Measurements from ENCODE around the gene GRK3. TPM values are rescaled to one million over a fixed set of nuclear protein-coding genes. Genes with fewer than 3 reads are reported as not detected.

The GRK3 gene
- total RNA-seq, 4 donors from 2014 or later, result 0.64 to 5.3 (median 2.8) TPM

DNA sequence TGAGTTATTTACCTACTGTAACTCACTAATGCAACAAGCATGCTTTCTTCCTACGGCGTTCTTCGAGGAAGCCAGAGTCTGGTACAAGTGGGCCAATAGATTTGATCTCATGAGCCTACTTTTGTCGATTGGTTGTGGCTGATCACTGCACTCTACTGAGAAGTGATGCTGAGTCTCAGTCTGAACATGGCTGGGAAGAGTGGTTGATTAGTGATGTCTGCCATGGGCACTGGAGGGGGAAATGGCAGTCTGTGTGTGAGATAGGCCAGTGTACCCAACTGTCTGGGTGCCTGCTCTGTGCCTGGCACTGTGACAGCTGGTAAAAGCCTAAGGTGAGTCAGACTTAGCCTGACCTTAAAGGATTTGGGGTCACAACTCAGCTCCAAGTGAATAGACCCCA is 205.9 kb downstream of the GRK3 start:
- no peaks in the 10 kb centered on the region for H3K4me1 ChIP-seq
- H3K9me3 ChIP-seq, result peaks cover 0 to 19% (median 11%) of the 10 kb centered on the region in 3 donors
- H3K27me3 ChIP-seq, result no peaks in the 10 kb centered on the region
- no peak overlapping the region for H3K4me3 ChIP-seq
- intact Hi-C loops (cut with DNase I), result loop anchor here (5.0 kb wide), 1 partner anchor 308 kb away; no protein-coding TSS in a partner anchor
- H3K36me3 ChIP-seq, result no peaks in the 10 kb centered on the region
- WGBS, 2 donors, result 92 to 93% methylated on average over 4 of the region's 4 CpGs
- no peak for DNase-seq
- no peak for TF ChIP-seq POLR2A (IDR thresholded peaks at IDR 0.05)
- TF ChIP-seq, protein P1, sequence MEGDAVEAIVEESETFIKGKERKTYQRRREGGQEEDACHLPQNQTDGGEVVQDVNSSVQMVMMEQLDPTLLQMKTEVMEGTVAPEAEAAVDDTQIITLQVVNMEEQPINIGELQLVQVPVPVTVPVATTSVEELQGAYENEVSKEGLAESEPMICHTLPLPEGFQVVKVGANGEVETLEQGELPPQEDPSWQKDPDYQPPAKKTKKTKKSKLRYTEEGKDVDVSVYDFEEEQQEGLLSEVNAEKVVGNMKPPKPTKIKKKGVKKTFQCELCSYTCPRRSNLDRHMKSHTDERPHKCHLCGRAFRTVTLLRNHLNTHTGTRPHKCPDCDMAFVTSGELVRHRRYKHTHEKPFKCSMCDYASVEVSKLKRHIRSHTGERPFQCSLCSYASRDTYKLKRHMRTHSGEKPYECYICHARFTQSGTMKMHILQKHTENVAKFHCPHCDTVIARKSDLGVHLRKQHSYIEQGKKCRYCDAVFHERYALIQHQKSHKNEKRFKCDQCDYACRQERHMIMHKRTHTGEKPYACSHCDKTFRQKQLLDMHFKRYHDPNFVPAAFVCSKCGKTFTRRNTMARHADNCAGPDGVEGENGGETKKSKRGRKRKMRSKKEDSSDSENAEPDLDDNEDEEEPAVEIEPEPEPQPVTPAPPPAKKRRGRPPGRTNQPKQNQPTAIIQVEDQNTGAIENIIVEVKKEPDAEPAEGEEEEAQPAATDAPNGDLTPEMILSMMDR (IDR thresholded peaks at IDR 0.05), result no peak
- no peak overlapping the region for H3K27ac ChIP-seq

DNA sequence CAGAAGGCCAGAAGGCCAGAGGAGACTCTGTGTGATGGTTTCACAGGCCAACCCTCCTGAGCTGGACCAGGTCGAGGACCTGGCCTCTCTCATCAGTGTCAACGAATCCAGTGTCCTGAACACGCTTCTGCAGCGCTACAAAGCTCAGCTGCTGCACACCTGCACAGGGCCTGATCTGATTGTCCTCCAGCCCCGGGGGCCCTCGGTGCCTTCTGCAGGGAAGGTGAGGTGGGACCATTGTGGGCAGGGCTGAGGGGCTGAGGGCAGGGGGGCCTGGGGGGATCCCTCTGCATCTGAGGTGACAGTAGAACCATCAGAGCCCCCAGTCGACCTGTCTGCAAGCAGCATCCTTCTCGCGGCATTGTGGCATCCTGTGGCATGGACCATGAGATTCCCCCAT is 207.8 kb downstream of the GRK3 start:
- no peaks in the 10 kb centered on the region for H3K9me3 ChIP-seq
- no peak for TF ChIP-seq POLR2A (IDR thresholded peaks at IDR 0.05)
- TF ChIP-seq, protein P1 (IDR thresholded peaks at IDR 0.05), result no peak
- WGBS, 2 donors, result 63% methylated on average over 9 of the region's 9 CpGs; no CpG with 5 or more reads in 1 of the 2 donors
- H3K27ac ChIP-seq, result no peak overlapping the region
- intact Hi-C loops (cut with DNase I), result loop anchor here (5.0 kb wide), 1 partner anchor 310 kb away; no protein-coding TSS in a partner anchor
- H3K4me3 ChIP-seq, result no peak overlapping the region
- H3K27me3 ChIP-seq, result no peaks in the 10 kb centered on the region
- no peak for DNase-seq
- H3K36me3 ChIP-seq, result no peaks in the 10 kb centered on the region
- no peaks in the 10 kb centered on the region for H3K4me1 ChIP-seq

DNA sequence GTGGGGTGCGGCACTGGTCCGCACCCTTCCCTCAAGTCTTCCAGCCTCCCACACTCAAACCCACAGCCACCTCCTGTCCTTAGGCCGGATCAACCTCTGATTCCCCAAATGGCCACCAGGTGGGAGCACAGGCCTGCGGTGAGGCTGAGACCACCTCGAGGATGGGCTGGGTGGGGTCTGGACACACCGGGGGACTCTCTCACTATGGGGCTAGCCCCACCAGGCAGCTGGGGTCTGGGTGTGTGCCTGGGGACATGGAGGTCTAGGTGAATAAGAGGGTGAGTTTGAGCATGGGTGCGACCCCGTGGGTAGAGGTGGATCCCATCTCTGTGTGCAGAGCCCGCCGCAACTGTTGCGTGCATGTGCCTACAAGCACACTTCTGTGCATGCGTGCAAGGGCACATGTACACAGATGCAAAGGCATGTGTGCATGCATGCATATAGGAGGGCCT is 210.1 kb downstream of the GRK3 start:
- H3K36me3 ChIP-seq, result no peaks in the 10 kb centered on the region
- H3K27me3 ChIP-seq, result no peaks in the 10 kb centered on the region
- no peak overlapping the region for H3K4me3 ChIP-seq
- WGBS, 2 donors, result 60 to 90% methylated on average over 1 to 3 of the region's 12 CpGs
- H3K9me3 ChIP-seq, result no peaks in the 10 kb centered on the region
- no peaks in the 10 kb centered on the region for H3K4me1 ChIP-seq
- TF ChIP-seq, protein P1 (IDR thresholded peaks at IDR 0.05), result peak in 4 of 6 experiments; percentile 12 to 36 (median 22)
- no peak for TF ChIP-seq POLR2A (IDR thresholded peaks at IDR 0.05)
- no peak overlapping the region for H3K27ac ChIP-seq
- DNase-seq, result no peak
- intact Hi-C loops (cut with DNase I), result loop anchor here (5.0 kb wide), 1 partner anchor 312 kb away; no protein-coding TSS in a partner anchor

DNA sequence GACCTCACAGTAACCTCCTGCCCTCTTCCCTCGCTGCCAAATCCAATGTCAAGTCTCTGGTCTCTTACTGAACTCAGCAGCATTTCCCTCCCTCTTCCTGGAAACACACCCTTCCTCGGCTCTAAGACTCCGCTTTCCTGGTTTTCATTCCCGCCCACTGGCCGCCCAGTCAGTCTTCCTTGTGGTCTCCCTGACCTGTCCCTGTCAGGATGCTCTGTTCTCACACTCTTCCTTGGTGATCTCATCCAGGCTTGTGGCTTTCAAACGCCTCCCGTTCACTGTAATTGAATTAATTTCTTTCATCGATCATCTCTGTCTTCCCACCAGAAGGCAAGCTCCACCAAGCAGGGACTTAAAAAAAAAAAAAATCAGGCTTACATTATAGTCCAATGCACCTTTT is 211.1 kb downstream of the GRK3 start:
- Histone ChIP-seq H3K36me3 (no peaks in the 10 kb centered on the region), H3K27me3 (peaks cover 0 to 6% (median 0%) of the 10 kb centered on the region in 4 donors), H3K4me3 (no peak overlapping the region), H3K4me1 (no peaks in the 10 kb centered on the region), H3K27ac (no peak overlapping the region), H3K9me3 (no peaks in the 10 kb centered on the region)
- 34 to 39% methylated on average over 8 of the region's 8 CpGs for WGBS, 2 donors
- intact Hi-C loops (cut with DNase I), result no loop called here
- no peak for DNase-seq
- no peak for TF ChIP-seq POLR2A (IDR thresholded peaks at IDR 0.05)
- TF ChIP-seq, protein P1 (IDR thresholded peaks at IDR 0.05), result no peak

DNA sequence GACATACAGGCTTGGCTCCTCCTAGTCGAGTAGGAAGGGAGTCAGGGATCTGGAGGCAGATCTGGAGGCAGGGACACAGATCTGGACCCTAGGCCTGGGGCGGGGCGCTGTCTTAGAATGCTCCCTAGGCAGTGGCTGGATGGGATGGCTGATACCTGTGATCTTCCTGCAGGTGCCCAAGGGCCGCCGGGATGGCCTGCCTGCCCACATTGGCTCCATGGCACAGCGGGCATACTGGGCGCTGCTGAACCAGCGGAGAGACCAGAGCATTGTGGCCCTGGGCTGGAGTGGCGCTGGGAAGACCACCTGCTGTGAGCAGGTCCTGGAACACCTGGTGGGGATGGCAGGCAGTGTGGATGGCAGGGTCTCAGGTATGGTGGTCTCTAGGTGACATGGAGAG is 212.9 kb downstream of the GRK3 start:
- 71 to 83% methylated on average over 1 to 7 of the region's 9 CpGs for WGBS, 2 donors
- no peak for DNase-seq
- H3K9me3 ChIP-seq, result no peaks in the 10 kb centered on the region

More for the DNA sequence above, 212.9 kb downstream of the GRK3 start:
- intact Hi-C loops (cut with DNase I), result no loop called here
- no peaks in the 10 kb centered on the region for H3K4me1 ChIP-seq
- no peaks in the 10 kb centered on the region for H3K36me3 ChIP-seq
- H3K27ac ChIP-seq, result no peak overlapping the region
- no peak overlapping the region for H3K4me3 ChIP-seq
- TF ChIP-seq POLR2A (IDR thresholded peaks at IDR 0.05), result no peak
- TF ChIP-seq, protein P1 (IDR thresholded peaks at IDR 0.05), result no peak
- peaks cover 0 to 15% (median 0%) of the 10 kb centered on the region in 4 donors for H3K27me3 ChIP-seq
